Epithelial cell of prostate (primary cell): ENCODE data around the gene ATP5F1B.
"Not testable (repeated sequence)": the region's sequence is repeated elsewhere in the genome, so short reads cannot be mapped to it uniquely, and the experiment has no call there.

Experiments used
- DNase-seq: peaks from one replicate; pipeline ENCODE4 v3.0.0-alpha.2; 2011; ENCODE audit warnings: low read depth, low spot score
- H3K27ac ChIP-seq: fragments of 450-650 bp; 2 replicates; pipeline ENCODE4 v1.5.1; 2017; ENCODE audit warnings: mild to moderate bottlenecking

The ATP5F1B gene

GRCh38 chr12:56653781-56654180 is 8.0 kb upstream of the ATP5F1B start:
- not testable (repeated sequence) for H3K27ac ChIP-seq, DNase-seq

- not testable (repeated sequence) for H3K27ac ChIP-seq, DNase-seq
These were observed 2.2 kb upstream of the ATP5F1B start for GRCh38 chr12:56648023-56648422.

GRCh38 chr12:56645201-56645716 is 525 bp downstream of the ATP5F1B start:
- H3K27ac ChIP-seq = peak overlapping the region; percentile 69
- no peak for DNase-seq

DNA sequence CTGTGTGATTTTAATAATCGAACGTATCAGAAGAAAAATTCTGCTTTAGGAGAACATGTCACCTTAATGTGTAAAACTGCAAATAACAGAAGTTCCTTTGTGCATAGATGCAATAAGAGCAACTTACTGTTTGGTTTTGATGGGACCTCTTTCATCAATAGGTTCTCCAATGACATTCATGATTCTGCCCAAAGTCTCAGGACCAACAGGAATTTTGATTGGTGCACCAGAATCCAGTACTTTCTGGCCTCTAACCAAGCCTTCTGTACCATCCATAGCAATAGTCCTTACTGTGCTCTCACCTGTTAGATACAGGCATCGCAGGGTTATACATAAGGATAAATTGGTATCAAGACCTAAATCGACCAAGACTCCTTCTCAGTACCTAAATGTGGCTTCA is 1.1 kb downstream of the ATP5F1B start:
- no peak for DNase-seq
- peak overlapping the region; percentile 69 for H3K27ac ChIP-seq

DNA sequence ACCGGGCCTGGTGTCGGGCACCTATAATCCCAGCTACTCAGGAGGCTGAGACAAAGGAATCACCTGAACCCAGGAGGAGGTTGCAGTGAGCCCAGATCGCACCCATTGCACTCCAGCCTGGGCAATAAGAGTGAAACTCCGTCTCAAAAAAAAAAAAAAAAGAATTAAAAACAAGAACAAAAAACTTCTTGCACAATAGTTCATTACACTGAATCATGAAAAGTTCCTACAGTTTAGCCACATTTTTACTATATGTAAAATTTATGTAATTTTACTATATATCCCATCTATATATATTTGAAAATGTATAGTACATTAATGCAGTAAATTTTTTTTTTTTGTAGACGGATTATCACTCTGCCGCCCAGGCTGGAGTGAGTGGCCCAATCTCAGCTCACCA is 4.6 kb downstream of the ATP5F1B start:
- no peak overlapping the region for H3K27ac ChIP-seq
- no peak for DNase-seq

DNA sequence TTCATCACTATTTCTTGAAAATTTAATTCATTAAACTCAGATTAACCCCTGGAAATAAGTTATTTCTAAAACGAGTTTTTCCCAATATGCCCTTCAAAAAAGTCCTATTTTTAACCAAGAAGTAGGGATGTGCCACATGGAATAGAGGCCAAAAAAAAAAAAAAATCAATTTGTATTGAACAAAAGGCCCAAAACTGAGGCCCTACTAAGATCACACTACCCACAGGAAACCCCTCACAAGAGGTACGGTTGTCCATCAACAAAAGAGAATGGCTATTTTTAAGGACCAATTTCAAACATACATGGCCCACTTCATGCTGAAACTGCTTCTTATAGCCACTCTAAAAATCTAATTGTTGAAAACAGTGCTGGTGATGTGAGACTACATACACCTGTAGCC is 8.2 kb downstream of the ATP5F1B start:
- no peak for DNase-seq
- H3K27ac ChIP-seq = peak overlapping the region; percentile 96

DNA sequence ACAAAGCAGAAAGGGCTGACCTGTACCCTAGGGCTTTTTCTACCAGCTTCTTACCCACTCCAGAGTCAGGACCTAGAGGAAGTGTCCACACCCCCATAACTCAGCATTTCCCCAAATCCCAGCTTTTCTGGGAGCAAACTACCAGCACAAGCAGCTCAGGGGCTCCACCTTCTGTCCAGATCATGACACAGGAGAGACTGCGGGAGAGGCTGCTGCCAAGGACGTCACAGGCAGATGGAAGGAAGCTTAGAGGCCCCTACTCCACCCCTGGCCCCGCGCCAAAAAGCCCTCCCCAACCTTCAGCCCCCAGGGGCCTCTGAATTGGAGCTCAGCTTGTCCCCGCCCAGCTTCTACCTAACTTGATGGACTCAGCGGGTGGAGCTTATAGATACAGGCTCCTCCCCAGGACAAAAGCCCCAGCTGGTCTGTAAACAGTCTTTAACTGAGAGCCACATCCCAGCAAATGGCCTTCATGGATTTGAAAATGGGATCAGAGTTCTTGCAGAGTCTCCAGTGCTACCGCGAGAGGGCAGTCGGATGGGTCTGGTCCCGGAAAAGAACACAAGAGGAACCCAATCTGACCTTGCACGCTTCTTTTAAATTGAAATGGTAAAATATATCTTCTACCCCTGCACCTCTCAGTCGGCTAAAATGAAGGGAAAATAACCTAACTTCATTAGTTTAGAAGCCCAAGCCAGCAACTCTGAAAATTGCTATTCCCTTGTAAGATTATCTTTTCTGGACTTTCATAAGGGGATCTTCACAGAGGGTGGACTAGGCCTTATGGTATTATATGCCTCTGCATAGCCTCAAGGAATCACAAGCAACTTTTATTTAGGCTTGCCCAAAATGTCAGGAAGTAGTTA is 8.9 kb downstream of the ATP5F1B start:
- peak; percentile 98 for DNase-seq
- peak overlapping the region; percentile 96 for H3K27ac ChIP-seq

- DNase-seq = peak; percentile 55
These were observed 9.7 kb downstream of the ATP5F1B start for GRCh38 chr12:56635806-56636674.

GRCh38 chr12:56634837-56635791 is 10.7 kb downstream of the ATP5F1B start:
- peak overlapping the region; percentile 96 for H3K27ac ChIP-seq
- DNase-seq = peak; percentile 56

More at GRCh38 chr12:56635806-56636674, 9.7 kb downstream of the ATP5F1B start:
- H3K27ac ChIP-seq = peak overlapping the region; percentile 96

DNA sequence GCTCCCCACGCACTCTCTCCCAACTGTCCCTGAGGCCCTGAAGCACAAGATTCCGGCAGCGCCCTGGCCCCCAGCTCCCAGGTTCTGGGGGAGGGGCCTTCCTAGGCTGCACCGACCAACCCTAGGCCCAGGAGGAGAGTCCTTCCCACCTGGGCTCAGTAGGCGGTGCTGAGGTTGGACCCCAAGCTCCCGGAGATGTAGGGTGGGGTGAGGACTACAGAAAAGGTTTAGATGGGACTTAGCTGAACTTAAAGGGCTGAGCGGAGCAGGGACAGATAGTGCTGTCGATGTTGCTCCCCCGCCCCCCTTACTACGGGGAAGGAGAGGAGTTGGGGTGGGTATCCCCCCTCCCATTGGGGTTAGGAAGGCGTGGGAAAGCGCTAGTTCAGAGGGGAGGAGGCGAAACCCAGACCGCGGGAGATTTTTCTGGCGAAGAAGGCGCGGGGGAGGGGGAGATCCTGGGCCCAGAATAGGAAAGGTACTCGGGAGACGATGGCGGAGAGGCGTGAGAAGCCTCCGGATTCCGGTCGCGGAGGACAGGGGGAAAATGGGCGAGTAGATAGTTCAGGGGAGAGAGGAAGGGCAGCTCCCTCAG is 11.4 kb downstream of the ATP5F1B start:
- no peak for DNase-seq
- H3K27ac ChIP-seq = peak overlapping the region; percentile 96

GRCh38 chr12:56633468-56634241 is 12.1 kb downstream of the ATP5F1B start:
- no peak for DNase-seq

GRCh38 chr12:56632701-56633467 is 12.9 kb downstream of the ATP5F1B start:
- H3K27ac ChIP-seq = peak overlapping the region; percentile 96
- no peak for DNase-seq

More at GRCh38 chr12:56633468-56634241, 12.1 kb downstream of the ATP5F1B start:
- peak overlapping the region; percentile 96 for H3K27ac ChIP-seq

DNA sequence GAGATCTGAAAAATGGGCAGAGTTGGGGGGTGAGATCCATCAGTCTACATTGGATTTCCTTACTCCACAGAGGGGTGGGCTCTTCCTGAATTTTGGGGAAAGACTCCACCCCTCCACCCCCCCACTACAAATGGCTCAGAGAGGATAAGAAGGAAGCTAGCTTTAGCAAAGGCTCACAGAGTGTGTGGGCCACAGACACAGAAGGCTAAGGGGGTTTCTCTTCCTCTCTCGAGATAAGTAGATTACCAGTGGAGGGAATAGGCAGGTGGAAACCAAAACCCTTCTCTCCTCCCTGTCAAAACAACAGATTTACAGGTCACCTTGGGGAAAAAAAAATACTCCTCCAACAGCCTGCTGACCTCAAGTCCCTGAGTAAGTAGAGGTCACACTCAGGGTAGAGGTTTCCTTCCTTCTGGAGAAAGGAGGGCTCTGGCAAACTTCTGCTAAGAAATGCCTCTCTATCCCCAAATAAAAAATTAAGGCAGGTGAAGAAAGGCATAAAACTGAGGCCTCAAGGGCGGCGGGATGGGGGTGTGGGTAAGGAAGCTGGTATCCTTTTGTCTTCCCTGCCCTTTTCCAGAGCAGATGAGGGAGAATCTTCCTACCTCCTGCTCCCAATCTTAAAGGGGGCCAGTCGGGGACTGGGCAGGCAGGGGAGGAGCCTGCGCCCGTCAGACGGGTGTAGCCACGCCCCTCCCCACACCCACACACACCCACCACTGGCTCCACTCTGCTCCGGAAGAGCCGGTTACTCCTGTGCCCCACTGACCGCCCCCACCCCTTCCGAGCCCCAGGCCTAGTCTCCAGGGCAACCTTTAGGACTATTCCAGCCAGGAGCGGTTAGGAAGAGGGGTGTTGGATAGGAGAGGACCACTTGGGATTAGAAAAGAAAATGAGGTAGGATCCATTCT is 13.7 kb downstream of the ATP5F1B start:
- peak overlapping the region; percentile 96 for H3K27ac ChIP-seq
- DNase-seq = no peak

GRCh38 chr12:56630180-56630632 is 15.6 kb downstream of the ATP5F1B start, which contains the start of gene BAZ2A:
Gene BAZ2A (minus strand): TSS chr12:56630326. CDS start chr12:56617530, 12,796 bp downstream.
- peak within 1 kb of the TSS; percentile 96 for H3K27ac ChIP-seq
- no peak for DNase-seq

GRCh38 chr12:56629459-56630179 is 16.2 kb downstream of the ATP5F1B start:
- peak overlapping the region; percentile 96 for H3K27ac ChIP-seq
- DNase-seq = no peak
